Erythroblast (primary cell): ENCODE measurements around the gene DENND6B.

ENCODE experiments used
- GATA1 ChIP-seq: IDR thresholded peaks from 2 replicates; pipeline ENCODE4 v1.6.1; 2011; ENCODE audit warnings: low read depth, mild to moderate bottlenecking, control low read depth, low read length, moderate library complexity
- POLR2A ChIP-seq: IDR thresholded peaks from 2 replicates; pipeline ENCODE4 v1.6.1; 2011; ENCODE audit warnings: mild to moderate bottlenecking, low read length

- TF ChIP-seq POLR2A (no peak), GATA1 (no peak)
Observed at GRCh38 chr22:50301581-50301991, 25.2 kb downstream of the DENND6B start.
